Measurements from ENCODE around the gene HSP90AA1.

Gene HSP90AA1

GRCh38 chr14:102046337-102047278 lies 40.2 kb downstream of the HSP90AA1 start:
- DNase-seq (ENCODE audit: insufficient read length, low spot score) (no peak), FAIRE-seq (no peak)
- TF ChIP-seq PAX5 (IDR thresholded peaks at IDR 0.05; ENCODE audit: insufficient read depth, low read length, severe bottlenecking) (no peak), SPI1 (IDR thresholded peaks at IDR 0.05; ENCODE audit: low read depth, low read length) (no peak), POLR2A (IDR thresholded peaks at IDR 0.05; ENCODE audit: low read depth, low read length) (no peak), POLR2AphosphoS5 (IDR thresholded peaks at IDR 0.05; ENCODE audit: low read depth, low read length) (no peak), TAF1 (IDR thresholded peaks at IDR 0.05; ENCODE audit: low read depth, low read length) (no peak), POU2F2 (IDR thresholded peaks at IDR 0.05; ENCODE audit: low read depth, low read length) (no peak)

- no peak for DNase-seq (ENCODE audit: insufficient read length, low spot score)
These were observed 42.3 kb downstream of the HSP90AA1 start for GRCh38 chr14:102044566-102044965.

DNA sequence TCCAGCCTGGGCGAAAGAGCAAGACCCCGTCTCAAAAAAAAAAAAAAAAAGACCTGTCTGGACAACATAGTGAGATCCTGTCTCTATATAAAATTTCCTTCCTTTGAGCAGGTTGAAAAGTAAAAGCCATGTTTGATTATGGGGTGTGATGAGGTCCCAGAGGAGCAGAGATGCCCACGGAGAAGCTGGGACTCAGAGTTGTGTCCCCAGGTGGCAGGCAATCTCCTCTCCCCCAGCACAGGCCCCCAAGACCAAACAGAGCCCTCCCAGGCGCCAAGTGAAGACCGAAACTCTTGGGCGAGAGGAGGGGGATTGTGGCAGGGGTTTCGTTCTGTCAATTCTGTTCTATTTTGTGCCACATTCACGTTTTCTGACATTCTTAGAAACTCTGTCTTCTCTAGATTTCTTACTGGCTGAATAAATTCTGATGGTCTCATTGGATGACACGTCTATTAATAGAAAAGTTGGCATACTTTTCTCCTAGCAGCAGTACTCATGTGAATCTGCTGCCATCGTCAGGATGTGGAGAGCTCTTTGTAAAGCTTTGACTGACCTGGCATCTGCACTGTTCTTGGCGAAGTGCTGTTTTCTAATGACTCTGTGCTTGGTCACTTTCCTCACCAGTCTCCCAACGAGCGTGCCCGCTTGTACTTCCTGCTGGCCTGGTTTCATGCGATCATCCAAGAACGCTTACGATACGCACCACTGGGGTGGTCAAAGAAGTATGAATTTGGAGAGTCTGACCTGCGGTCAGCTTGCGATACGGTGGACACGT lies 43.4 kb downstream of the HSP90AA1 start:
- FAIRE-seq (no peak), DNase-seq (ENCODE audit: insufficient read length, low spot score) (no peak)
- TF ChIP-seq POU2F2 (IDR thresholded peaks at IDR 0.05; ENCODE audit: low read depth, low read length), result no peak
- no peak for TF ChIP-seq TAF1 (IDR thresholded peaks at IDR 0.05; ENCODE audit: low read depth, low read length)
- no peak for TF ChIP-seq PAX5 (IDR thresholded peaks at IDR 0.05; ENCODE audit: insufficient read depth, low read length, severe bottlenecking)
- TF ChIP-seq POLR2A (IDR thresholded peaks at IDR 0.05; ENCODE audit: low read depth, low read length), result no peak

More at GRCh38 chr14:102044566-102044965, 42.3 kb downstream of the HSP90AA1 start:
- TF ChIP-seq PAX5 (IDR thresholded peaks at IDR 0.05; ENCODE audit: insufficient read depth, low read length, severe bottlenecking) (no peak), POLR2A (IDR thresholded peaks at IDR 0.05; ENCODE audit: low read depth, low read length) (no peak), POU2F2 (IDR thresholded peaks at IDR 0.05; ENCODE audit: low read depth, low read length) (no peak), POLR2AphosphoS5 (IDR thresholded peaks at IDR 0.05; ENCODE audit: low read depth, low read length) (no peak), SPI1 (IDR thresholded peaks at IDR 0.05; ENCODE audit: low read depth, low read length) (no peak)
- FAIRE-seq, result no peak

DNA sequence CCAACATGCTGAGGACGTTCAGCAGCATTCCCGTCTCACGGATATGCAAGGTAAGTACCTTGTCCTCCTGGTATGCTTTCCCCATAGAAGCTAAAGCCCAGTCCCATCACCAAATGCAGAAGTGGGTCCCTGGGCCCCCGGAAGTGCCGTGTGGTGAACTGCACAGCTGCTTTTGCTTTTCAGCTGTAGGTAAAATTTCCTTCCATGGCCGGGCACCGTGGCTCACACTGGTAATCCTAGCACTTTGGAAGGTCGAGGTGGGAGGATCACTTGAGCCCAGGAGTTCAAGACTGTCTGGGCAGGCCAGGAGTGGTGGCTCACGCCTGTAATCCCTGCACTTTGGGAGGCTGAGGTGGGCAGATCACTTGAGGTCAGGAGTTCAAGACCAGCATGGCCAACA lies 44.1 kb downstream of the HSP90AA1 start:
- DNase-seq (ENCODE audit: insufficient read length, low spot score) (no peak), FAIRE-seq (no peak)
- TF ChIP-seq POLR2A (IDR thresholded peaks at IDR 0.05; ENCODE audit: low read depth, low read length) (no peak), SPI1 (IDR thresholded peaks at IDR 0.05; ENCODE audit: low read depth, low read length) (no peak)

DNA sequence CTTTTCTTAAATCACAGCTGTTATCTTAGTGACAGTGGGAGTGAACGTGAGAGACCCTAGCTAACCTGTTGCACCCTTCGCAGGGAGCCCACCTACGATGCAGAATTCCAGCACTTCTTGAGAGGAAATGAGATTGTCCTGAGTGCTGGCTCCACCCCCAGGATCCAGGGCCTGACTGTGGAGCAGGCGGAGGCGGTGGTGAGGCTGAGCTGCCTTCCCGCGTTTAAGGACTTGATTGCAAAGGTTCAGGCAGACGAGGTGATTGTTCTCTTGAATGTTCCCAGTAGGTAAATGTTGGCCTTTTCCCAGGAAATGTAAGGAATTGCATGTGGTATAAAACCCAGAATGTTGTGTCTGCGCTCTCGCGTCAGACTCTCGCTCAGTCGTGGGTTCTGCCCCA lies 46.7 kb downstream of the HSP90AA1 start:
- no peak for FAIRE-seq
- TF ChIP-seq POLR2A (IDR thresholded peaks at IDR 0.05; ENCODE audit: low read depth, low read length), result no peak
- TF ChIP-seq POU2F2 (IDR thresholded peaks at IDR 0.05; ENCODE audit: low read depth, low read length), result no peak
- no peak for TF ChIP-seq POLR2AphosphoS5 (IDR thresholded peaks at IDR 0.05; ENCODE audit: low read depth, low read length)
- TF ChIP-seq TAF1 (IDR thresholded peaks at IDR 0.05; ENCODE audit: low read depth, low read length), result no peak
- no peak for TF ChIP-seq PAX5 (IDR thresholded peaks at IDR 0.05; ENCODE audit: insufficient read depth, low read length, severe bottlenecking)
- TF ChIP-seq SPI1 (IDR thresholded peaks at IDR 0.05; ENCODE audit: low read depth, low read length), result no peak
- no peak for DNase-seq (ENCODE audit: insufficient read length, low spot score)

- no peak for DNase-seq (ENCODE audit: insufficient read length, low spot score)
- TF ChIP-seq POLR2AphosphoS5 (IDR thresholded peaks at IDR 0.05; ENCODE audit: low read depth, low read length), result no peak
- TF ChIP-seq POU2F2 (IDR thresholded peaks at IDR 0.05; ENCODE audit: low read depth, low read length), result no peak
- no peak for TF ChIP-seq SPI1 (IDR thresholded peaks at IDR 0.05; ENCODE audit: low read depth, low read length)
- TF ChIP-seq TAF1 (IDR thresholded peaks at IDR 0.05; ENCODE audit: low read depth, low read length), result no peak
- no peak for TF ChIP-seq PAX5 (IDR thresholded peaks at IDR 0.05; ENCODE audit: insufficient read depth, low read length, severe bottlenecking)
- no peak for TF ChIP-seq POLR2A (IDR thresholded peaks at IDR 0.05; ENCODE audit: low read depth, low read length)
- no peak for FAIRE-seq
These were observed 47.7 kb downstream of the HSP90AA1 start for GRCh38 chr14:102039157-102039556.

DNA sequence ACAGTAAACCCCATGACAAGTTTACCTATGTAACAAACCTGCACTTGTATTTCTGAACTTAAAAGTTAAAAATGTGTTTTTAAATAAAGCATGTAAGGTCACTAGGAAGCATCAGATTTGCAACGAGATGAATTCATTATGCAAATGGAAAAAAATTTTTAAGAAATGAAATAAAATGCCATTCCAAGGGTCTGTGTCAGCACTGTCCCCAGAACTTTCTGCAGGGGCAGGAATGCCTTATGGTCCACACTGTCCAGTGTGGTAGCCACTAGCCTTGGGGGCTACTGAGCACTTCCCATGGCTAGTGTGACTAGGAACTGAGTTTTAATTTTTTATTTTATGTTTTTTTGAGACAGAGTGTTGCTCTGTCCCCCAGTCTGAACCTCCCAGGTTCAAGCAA lies 49.2 kb downstream of the HSP90AA1 start:
- DNase-seq (ENCODE audit: insufficient read length, low spot score) (no peak), FAIRE-seq (no peak)
- TF ChIP-seq POLR2A (IDR thresholded peaks at IDR 0.05; ENCODE audit: low read depth, low read length), result no peak
- TF ChIP-seq TAF1 (IDR thresholded peaks at IDR 0.05; ENCODE audit: low read depth, low read length), result no peak
- TF ChIP-seq PAX5 (IDR thresholded peaks at IDR 0.05; ENCODE audit: insufficient read depth, low read length, severe bottlenecking), result no peak
- TF ChIP-seq SPI1 (IDR thresholded peaks at IDR 0.05; ENCODE audit: low read depth, low read length), result no peak
- TF ChIP-seq POLR2AphosphoS5 (IDR thresholded peaks at IDR 0.05; ENCODE audit: low read depth, low read length), result no peak
- no peak for TF ChIP-seq POU2F2 (IDR thresholded peaks at IDR 0.05; ENCODE audit: low read depth, low read length)

GRCh38 chr14:102035914-102036313 lies 50.9 kb downstream of the HSP90AA1 start:
- no peak for FAIRE-seq
- TF ChIP-seq PAX5 (IDR thresholded peaks at IDR 0.05; ENCODE audit: insufficient read depth, low read length, severe bottlenecking) (no peak), TAF1 (IDR thresholded peaks at IDR 0.05; ENCODE audit: low read depth, low read length) (no peak), POLR2AphosphoS5 (IDR thresholded peaks at IDR 0.05; ENCODE audit: low read depth, low read length) (no peak), POU2F2 (IDR thresholded peaks at IDR 0.05; ENCODE audit: low read depth, low read length) (no peak), POLR2A (IDR thresholded peaks at IDR 0.05; ENCODE audit: low read depth, low read length) (no peak), SPI1 (IDR thresholded peaks at IDR 0.05; ENCODE audit: low read depth, low read length) (no peak)
- DNase-seq (ENCODE audit: insufficient read length, low spot score), result no peak

GRCh38 chr14:102034301-102034700 lies 52.5 kb downstream of the HSP90AA1 start:
- DNase-seq (ENCODE audit: insufficient read length, low spot score) (no peak), FAIRE-seq (no peak)
- no peak for TF ChIP-seq POU2F2 (IDR thresholded peaks at IDR 0.05; ENCODE audit: low read depth, low read length)

Measured in GM12891 (cell line).